ENCODE measurements around the gene MED16.
A peak's percentile ranks its signal among the peaks of the same experiment; 100 is the strongest.
"Not testable (repeated sequence)": the region's sequence is repeated elsewhere in the genome, so short reads cannot be mapped to it uniquely, and the experiment has no call there.

The MED16 gene

DNA sequence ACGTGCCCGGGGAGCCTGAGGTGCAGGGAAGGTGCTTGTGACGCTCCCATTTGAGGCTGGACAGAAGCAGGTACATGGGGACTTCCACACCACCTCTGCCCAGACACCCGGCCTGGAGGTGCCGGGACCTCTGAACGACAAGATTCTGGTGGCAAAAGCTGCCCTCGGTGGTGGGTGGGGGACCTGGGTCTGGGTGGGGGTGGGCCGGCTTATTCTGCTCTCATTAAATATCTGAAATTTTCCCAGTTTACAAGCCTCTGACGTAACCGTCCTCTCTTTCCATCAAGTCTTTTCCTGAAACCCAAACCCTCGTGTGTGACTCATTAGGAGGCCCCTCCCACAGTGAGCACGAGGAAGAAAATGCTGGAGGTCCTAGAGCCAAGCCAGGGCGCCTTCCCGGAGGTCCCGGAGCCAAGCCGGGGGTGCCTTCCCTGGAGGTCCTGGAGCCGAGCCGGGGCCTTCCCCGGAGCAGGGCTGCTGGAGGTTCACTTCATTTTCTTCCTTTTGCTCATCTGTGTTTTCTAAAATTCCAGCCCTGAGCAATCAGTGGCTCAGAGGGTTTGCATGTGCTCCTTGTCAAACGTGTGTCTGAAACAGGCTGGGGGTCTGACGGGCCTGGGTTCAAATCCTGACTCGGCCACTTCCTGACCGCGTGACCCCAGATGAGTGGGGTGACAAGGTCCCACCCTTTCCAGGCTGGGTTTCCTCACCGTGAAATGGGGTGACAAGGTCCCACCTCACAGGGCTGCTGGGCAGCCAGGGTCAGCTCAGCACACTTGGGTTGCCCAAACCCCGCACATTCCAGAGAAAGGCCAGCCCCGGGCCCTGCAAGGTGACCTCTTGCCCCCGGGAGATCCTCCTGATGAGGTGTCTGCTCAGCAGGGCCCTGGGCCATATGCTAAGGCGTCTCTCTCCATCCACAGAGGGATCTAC lies 23.5 kb downstream of the MED16 start:
- DNase-seq, result no peak

DNA sequence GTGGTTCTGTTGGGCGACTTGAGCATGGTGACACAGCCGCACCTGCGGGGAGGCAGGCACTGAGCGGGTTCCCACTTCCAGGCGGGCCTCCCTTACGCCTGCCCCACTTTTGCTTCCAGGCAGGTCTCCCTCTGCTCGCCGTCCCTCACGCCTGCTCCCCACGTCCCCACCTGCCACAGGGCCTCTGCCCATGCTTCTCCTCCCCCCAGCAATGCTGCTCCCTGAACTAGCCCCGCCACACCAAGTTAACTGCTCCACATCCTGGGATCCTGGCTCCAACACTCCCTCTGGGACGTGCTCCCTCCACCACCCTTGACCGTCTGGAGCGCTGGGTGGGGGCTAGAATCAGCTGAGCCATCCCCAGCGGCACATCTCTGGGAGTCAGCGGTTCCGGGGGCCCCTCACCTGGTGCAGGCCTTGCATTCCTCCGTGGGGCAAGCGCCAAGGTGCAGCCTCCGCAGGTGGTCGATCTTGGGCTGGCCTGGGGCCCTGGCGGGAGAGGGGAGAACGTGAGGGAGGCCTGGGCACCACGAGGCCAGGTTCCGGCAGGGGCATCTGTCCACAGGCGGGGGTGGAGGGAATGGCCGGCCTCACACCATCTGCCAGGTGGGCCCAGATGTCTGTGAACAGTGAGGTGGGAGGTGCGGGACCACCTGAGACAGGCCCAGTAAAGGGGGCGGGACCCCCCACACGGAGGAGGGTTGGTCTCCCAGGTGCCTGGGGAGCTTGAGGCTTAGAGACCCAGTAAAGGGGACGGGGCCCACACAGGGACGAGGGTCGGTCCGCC lies 24.3 kb downstream of the MED16 start:
- no peak for DNase-seq

DNA sequence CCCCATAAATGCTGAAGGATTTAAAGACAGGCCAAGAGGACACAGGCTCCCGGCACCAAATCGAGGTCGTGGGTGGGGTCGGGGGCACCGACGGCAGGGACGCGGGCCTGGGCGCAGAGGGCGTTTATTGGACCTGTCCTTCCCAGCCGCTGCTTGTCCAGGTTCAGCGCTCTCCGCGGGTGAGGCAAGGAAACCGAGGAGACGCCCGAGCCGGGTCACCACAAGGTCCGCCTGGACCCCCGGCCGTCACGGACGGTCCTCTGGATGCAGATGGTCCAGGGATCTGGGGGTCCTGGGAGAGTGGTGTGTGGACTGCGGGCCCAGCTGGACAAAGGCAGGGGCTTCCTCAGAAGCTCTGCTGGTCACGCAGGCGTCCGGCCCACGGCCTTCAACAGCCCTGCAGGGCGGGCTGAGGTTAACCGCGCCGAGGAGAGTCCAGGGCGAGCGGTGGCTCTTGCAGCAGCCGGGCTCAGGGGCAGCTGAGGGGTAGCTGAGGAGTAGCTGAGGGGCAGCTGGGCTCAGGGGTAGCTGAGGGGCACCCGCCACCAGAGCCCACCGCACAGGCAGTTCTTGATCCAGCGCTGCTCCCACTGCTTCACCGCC lies 25.0 kb downstream of the MED16 start:
- DNase-seq, result no peak

DNA sequence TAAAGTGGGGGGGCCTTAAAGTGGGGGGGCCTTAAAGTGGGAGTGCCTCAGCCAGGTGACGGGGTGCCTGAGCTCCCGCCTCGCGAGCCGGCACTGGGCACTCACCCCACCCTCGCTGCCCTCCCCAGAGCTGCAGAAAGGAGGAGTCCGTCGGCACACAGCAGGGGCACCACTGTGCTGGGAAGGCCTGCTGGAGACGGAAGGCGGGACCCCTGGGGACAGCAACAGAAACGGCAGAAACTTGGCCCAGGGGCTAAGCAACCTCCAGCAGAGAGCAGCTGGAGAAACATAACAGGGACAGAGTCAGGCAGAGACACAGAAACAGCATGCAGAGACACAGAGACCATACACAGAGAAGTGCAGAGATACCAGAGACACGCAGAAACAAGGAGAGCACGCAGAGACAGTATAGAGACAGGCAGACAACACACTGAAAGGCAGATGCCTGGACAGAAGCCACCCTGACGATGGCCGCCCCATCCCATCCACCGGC lies 25.6 kb downstream of the MED16 start:
- no peak for DNase-seq

DNA sequence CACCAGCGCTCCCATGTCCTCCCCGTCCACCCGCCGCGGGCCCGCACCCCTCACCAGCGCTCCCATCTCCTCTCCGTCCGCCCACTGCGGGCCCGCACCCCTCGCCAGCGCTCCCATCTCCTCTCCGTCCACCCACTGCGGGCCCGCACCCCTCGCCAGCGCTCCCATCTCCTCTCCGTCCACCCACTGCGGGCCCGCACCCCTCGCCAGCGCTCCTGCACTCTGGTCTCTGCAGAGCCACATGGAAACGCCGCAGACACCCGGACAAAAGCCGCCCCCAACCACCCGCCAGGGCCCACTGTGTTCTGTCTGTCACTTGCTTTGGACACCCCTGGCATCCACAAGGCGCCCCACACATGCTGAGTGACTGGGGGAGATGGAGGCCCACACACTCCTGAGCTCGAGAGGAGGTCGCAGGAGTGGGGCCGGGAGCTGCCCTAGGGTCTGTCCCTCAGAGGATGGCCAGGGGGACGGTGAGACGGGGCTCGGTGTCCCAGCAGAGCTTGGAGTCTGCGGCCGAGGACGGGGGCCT lies 26.2 kb downstream of the MED16 start:
- DNase-seq, result no peak

DNA sequence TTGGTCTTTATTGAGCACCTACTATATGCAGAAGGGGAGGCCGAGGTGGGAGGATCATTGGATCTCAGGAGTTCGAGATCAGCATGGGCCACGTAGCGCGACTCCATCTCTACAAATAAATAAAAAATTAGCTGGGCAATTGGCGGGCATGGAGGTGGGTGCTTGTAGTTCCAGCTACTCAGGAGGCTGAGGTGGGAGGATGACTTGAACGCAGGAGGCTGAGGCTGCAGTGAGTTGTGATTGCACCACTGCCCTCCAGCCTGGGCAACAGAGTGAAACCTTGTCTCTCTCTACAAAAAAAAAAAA lies 29.7 kb downstream of the MED16 start:
- DNase-seq, result no peak

DNA sequence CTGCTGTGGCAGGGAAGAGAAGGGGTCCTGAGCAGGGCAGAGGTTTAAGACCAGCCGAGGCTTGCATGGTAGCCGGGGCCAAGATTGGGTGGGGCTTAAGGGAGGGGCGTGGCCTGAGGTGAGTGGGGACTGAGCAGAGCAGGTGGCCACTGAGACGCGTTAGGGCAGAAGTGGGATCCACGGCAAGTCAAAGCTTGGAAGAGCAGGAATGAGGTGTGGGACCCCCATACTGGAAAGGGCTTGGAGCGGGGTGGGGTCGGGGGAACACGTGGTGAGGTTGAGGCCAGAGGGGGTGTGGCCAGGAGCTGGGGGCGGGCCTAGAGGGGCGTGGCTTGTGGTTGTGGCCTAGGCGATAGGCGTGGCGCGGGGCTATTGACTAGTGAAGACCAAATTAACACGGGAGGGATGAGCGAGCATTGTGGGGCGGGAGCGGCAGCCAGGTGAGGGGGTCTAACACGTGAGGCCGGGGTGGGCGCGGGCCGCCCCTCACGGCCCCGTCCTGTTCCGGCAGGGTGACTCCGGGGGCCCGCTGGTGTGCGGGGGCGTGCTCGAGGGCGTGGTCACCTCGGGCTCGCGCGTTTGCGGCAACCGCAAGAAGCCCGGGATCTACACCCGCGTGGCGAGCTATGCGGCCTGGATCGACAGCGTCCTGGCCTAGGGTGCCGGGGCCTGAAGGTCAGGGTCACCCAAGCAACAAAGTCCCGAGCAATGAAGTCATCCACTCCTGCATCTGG lies 30.2 kb downstream of the MED16 start:
- DNase-seq, result no peak

DNA sequence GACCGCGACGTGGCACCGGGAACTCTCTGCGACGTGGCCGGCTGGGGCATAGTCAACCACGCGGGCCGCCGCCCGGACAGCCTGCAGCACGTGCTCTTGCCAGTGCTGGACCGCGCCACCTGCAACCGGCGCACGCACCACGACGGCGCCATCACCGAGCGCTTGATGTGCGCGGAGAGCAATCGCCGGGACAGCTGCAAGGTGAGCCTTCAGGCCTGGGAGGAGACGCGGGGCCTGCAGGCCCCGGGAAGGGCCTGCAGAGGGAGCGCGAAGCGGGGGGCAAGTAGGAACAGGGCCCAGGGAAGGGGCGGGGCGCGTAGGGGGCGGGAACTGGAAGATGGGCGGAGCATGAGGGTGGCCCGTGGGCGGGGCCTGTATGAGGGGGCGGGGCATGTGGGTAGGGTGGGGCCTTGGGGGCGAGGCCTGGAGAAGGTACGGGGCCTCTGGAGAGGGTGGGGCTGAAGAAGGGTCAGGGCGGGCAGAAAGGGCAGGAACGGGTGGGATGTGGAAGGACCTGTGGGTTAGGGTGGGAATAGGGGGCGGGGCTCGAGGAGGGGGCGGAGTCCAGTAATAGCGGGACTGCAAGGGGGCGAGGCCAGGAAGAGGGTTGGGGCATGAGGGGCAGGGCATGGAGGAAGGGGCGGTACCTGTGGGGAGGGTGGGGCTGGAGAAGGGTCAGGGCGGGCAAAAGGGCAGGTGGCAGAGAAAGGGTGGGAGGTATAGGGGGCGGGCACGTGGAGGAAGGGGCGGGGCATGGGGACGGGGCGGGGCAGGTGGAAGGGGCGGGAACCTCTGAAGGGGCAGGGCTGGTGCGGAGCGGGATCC lies 31.0 kb downstream of the MED16 start:
- DNase-seq, result peak; percentile 74

DNA sequence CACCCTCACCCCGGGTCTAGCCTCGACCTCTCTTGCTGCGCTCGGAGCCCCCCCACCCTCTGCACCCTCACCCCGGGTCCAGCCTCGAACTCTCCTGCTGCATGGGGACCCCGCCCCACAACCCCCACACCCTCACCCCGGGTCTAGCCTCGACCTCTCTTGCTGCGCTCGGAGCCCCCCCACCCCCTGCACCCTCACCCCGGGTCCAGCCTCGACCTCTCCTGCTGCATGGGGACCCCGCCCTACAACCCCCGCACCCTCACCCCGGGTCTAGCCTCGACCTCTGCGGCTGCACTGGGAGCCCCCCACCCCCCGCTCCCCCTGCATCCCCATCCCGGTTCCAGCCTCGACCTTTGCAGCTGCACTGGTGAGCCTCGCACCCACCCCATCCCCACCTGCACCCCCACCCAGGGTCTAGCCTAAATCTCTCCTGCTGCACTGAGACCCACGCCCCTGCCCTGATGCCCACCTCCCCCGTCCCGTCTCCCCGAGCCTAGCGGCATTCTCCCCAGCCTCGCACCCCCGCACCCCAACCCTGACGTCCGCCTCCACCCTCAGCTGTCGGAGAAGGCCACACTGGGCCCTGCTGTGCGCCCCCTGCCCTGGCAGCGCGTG lies 31.7 kb downstream of the MED16 start:
- no peak for DNase-seq

DNA sequence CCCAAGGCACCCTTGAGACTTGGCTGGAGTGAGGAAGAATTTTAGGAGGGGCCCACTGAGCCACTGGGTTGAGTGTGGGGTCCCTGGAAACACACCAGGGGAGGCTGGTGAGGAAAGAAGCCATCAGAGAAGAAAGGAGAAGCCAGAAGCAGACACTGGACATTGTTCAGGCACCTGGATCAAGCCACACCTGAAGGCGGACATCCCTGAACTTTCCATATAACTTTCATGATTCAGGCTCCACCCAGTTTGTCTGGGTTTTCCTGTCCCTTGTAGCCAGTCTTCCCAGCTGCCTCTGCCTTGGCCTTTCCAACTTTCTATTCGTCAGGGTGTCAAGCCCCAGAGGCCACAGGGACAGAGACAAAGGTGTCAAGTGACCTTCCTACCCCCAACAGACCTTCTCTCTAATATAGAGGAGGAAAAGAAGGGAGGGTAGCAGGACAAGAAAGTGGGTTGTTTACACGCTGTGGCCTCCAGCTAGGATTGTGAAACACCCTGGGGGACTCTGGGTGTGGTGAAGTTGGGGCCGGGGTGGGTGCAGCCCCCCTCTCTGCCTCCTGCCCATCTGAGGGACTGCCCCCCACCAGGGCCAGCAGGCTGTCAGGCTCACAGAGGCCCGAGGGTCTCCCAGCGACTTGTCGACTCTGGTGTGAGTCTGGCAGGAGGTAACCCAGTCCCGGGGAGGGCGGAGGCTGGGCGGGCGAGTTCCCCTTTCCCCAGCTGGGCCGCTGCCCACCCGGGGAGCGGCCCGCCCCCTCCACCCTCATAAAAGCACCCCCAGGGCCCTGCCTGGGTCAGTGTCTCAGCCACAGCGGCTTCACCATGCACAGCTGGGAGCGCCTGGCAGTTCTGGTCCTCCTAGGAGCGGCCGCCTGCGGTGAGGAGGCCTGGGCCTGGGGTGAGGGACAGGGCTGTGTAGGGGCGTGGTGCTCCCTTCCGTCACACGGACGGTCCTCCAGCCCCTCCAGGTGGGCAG lies 33.8 kb downstream of the MED16 start, which contains the start of gene CFD:
Gene CFD, plus strand, starts transcription at position 797 of the 976 bp plus-strand sequence. Its CDS starts 26 bp downstream, at position 823.
- peak; percentile 78 for DNase-seq

DNA sequence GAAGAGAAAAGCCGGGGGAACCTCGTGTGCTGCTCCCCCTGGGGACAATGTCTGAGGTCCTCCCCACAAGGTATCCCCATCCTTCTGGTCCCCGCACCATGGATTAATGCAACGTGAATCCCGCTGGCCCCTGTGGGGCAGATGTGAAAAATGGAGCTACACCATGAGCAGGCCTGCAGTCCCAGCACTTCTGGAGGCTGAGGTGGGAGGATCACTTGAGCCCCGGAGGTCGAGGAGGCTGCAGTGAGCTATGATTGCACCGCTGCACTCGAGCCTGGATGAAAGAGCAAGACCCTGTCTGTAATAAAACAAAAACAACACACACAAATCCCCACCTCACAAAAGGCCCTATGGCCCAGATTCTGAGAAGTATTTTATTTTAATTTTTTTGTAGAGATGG lies 34.7 kb downstream of the MED16 start:
- DNase-seq, result no peak

DNA sequence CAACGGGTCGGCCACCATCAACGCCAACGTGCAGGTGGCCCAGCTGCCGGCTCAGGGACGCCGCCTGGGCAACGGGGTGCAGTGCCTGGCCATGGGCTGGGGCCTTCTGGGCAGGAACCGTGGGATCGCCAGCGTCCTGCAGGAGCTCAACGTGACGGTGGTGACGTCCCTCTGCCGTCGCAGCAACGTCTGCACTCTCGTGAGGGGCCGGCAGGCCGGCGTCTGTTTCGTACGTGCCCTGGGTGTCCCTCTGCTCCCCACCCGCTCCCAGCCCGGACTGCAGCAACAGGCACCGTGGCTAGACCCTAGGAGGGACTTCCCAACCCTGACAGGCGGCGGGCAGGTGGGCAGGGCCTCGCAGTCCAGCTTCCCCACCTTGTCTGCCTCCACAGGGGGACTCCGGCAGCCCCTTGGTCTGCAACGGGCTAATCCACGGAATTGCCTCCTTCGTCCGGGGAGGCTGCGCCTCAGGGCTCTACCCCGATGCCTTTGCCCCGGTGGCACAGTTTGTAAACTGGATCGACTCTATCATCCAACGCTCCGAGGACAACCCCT lies 37.3 kb downstream of the MED16 start:
- DNase-seq, result no peak

DNA sequence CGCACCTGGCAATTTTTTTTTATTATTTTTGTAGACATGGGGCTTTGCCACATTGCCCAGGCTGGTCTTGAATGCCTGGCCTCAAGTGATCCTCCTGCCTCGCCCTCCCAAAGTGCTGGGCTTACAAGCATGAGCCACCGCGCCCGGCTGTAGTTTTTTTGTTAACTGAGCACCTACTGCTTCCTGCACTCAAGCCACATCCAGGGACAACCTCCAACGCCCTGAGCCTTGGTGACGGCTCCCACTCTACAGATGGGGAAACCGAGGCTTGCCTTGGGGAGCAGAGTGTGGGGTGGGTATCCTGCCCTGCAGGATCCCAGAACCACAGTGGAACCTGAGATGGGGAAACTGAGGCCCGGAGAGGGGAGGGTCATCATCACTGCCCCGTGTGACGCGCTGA lies 37.8 kb downstream of the MED16 start:
- DNase-seq, result no peak

DNA sequence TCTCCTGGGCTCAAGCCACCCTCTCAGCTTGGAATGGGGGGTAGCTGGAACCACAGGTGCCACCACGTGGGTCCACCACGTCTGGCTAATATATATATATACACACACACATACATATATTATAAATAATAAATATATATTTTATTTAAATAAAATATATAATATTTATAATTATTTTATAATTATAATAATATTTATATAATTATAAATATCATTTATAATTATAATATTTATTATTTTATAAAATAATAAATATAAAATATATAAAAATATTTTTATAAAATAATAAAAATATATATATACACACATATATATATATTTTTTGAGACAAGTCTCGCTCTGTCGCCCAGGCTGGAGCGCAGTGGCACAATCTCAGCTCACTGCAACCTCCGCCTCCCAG lies 38.4 kb downstream of the MED16 start:
- no peak for DNase-seq

DNA sequence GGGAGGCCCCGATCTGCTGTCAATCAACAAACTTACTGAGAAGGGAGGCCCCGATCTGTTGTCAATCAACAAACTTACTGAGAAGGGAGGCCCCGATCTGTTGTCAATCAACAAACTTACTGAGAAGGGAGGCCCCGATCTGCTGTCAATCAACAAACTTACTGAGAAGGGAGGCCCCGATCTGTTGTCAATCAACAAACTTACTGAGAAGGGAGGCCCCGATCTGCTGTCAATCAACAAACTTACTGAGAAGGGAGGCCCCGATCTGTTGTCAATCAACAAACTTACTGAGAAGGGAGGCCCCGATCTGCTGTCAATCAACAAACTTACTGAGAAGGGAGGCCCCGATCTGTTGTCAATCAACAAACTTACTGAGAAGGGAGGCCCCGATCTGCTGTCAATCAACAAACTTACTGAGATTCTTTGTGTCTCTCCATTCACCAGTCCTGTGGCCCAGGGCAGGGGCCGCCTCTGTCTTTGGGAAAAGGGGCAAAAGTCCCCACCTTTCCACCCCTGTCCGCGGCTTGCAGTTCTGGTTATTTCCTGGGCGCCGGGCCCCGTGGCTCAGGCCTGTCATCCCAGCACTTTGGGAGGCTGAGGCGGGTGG lies 39.3 kb downstream of the MED16 start:
- DNase-seq, result not testable (repeated sequence)

DNA sequence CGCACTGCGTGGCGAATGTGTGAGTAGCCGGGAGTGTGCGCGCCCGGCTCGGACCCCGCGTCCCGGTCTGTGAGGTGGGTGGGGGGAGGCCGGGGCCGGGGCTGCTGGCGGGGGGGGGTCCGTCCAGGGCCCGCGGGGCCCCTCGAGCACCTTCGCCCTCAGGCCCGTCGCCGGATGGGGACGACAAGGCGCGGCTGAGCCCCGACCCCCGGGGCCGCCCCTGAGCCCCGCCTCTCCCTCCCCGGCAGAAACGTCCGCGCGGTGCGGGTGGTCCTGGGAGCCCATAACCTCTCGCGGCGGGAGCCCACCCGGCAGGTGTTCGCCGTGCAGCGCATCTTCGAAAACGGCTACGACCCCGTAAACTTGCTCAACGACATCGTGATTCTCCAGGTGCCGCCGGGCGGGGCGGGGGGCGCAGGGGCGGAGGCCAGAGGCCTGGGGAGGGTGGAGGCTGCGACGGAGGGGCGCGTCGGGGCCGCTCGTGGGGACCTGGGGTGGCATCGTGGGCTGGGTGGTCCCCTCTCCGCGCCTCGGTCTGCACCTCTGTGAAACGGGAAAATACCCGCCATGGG lies 39.9 kb downstream of the MED16 start:
- no peak for DNase-seq

DNA sequence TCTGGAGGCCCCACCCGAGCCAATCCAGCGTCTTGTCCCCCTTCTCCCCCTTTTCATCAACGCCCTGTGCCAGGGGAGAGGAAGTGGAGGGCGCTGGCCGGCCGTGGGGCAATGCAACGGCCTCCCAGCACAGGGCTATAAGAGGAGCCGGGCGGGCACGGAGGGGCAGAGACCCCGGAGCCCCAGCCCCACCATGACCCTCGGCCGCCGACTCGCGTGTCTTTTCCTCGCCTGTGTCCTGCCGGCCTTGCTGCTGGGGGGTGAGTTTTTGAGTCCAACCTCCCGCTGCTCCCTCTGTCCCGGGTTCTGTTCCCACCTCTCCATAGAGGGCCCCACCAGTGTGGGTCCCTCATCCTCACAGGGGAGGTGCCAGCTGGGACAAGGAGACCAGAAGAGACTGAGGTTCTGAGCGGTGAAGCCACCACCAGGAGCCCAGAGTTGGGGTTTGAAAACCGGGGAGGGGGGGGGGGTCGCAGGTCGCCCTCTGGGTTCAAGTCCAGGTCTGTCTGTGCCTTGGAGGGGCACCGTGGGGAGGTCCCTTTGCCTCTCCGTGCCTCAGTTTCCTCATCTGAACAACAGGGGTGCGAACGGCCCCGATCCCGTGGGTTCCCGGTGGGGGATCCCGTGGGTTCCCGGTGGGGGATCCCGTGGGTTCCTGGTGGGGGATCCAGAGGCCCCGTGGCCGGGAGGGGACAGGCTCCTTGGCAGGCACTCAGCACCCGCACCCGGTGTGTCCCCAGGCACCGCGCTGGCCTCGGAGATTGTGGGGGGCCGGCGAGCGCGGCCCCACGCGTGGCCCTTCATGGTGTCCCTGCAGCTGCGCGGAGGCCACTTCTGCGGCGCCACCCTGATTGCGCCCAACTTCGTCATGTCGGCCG lies 40.6 kb downstream of the MED16 start, which contains the start of gene ELANE:
Gene ELANE, plus strand, starts transcription at position 168 of the 878 bp plus-strand sequence. Its CDS starts 26 bp downstream, at position 194.
- no peak for DNase-seq

DNA sequence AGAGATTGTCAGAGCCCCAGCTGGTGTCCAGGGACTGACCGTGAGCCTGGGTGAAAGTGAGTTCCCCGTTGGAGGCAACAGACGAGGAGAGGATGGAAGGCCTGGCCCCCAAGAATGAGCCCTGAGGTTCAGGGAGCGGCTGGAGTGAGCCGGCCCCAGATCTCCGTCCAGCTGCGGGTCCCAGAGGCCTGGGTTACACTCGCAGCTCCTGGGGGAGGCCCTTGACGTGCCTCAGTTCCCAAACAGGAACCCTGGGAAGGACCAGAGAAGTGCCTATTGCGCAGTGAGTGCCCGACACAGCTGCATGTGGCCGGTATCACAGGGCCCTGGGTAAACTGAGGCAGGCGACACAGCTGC lies 42.0 kb downstream of the MED16 start:
- DNase-seq, result no peak

All from GF-D8 (cell line).